ENCODE measurements around the gene ENG.
"Not testable (repeated sequence)": the region's sequence is repeated elsewhere in the genome, so short reads cannot be mapped to it uniquely, and the experiment has no call there.

The ENG gene

GRCh38 chr9:127854184-127854806 lies at the start of gene ENG:
TSS of gene ENG (minus strand) at chr9:127854658. CDS start at chr9:127854355, 303 bp downstream.
- DNase-seq (ENCODE audit: low read depth in 2 of 2): peak in 1 of 2 experiments; percentile 18

- DNase-seq (ENCODE audit: low read depth in 2 of 2): no peak
These were observed 49.4 kb upstream of the ENG start for GRCh38 chr9:127903557-127904475.

- DNase-seq (ENCODE audit: low read depth in 2 of 2): peak in 1 of 2 experiments; percentile 51
These were observed 44.9 kb upstream of the ENG start, which contains the start of gene ST6GALNAC6 for GRCh38 chr9:127899128-127899943. TSS of gene ST6GALNAC6 (minus strand) at chr9:127899603. CDS start at chr9:127897981, 1,622 bp downstream.

- peak; percentile 74 to 79 for DNase-seq (ENCODE audit: low read depth in 2 of 2)
These were observed 44.1 kb upstream of the ENG start for GRCh38 chr9:127898433-127899127.

GRCh38 chr9:127897193-127897692 lies 42.8 kb upstream of the ENG start:
- DNase-seq (ENCODE audit: low read depth in 2 of 2): peak in 1 of 2 experiments; percentile 44

DNA sequence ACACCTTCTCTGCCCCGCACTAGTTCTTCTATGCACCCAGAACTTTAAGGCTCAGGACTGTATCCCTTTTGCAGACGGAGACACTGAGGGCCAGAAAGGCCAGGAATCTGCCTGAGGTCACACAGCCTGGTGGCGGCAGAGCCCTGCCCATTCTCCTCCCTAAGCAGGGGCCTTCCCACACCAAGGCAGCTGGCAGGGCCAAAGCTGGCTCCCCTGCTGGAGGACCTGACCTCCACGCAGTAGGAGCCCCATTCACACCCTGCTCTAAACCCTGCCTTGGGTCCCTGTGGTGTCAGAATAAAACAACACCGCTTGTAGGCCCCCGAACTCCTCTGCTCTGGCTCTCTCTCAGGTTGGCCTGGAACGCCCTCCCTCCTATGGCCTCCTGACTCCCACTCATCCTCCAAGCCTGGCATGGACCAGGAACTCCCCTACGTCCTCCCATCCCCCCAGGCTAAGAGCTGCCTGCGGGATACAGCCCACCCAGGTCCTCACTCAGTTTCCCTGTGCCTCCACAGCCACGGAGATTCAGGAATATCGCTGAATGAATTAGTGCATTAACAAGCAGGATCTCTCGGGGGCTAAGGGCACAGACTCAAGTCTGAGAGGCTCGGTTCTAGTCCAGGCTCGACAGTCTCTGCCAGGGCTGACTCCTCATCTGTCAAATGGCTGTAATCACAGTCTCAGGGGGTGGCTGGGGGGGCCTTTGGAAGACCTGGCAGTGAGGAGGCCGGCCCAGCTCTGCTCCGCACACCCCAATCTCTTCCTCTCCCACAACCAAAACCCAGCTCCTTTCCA lies 42.1 kb upstream of the ENG start:
- no peak for DNase-seq (ENCODE audit: low read depth in 2 of 2)

- no peak for DNase-seq (ENCODE audit: low read depth in 2 of 2)
These were observed 41.4 kb upstream of the ENG start for GRCh38 chr9:127895811-127896210.

DNA sequence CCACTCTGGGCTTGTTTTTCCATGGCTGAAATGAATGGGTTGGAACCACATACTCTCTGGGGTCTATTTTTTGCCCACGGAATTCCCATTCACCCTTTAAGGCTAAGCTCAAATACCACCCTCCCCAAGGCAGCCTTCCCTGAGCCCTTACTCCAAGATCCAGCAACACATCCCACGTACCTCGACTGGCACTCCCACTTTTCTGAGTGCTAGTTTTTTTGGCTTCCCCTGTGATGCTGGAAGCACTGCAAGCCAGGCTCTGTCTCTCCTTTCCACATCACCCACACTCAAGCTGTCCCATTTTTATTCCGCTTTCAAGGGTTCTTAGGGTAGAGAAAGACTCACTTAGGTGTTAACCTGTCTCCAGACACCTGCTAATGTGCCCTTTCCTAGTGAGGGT lies 38.9 kb upstream of the ENG start:
- no peak for DNase-seq (ENCODE audit: low read depth in 2 of 2)

DNA sequence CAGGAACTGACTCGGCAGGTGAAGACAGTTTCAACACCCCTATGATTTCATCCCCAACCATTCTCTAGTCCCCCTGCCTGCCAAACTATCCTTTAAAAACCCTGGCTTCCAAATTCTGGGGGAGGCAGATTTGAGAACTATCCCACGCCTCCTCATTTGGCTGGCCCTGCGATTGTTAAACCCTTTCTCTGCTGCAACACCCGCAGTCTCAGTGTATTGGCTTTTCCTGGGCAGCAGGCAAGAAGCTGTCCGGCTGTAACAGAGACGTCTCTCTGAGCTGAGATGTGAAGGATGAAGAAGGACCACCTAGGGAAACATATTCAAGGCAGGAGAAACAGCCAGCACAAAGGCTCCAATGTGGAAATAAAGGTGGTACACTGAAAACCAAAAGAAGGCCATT lies 38.4 kb upstream of the ENG start:
- no peak for DNase-seq (ENCODE audit: low read depth in 2 of 2)

DNA sequence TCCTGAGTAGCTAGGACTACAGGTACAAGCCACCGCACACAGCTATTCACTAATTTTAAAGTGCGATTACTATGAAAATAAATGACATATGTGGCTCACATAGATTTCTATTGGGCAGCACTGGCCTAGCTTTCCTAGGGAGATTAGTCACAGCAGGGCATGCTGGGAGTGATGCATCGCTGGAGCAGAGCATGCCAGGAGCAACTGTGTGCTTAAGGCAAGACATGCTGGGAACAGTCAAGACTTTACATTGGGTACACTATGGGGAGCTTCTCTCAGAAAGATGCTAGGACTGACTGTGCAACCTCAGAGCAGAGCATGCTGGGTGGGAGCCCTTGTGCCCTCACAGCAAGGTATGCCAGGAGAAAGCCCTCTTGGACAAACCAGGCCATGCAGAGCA lies 35.6 kb upstream of the ENG start:
- no peak for DNase-seq (ENCODE audit: low read depth in 2 of 2)

- DNase-seq (ENCODE audit: low read depth in 2 of 2): no peak
These were observed 33.3 kb upstream of the ENG start for GRCh38 chr9:127887792-127888191.

- DNase-seq (ENCODE audit: low read depth in 2 of 2): no peak
These were observed 32.0 kb upstream of the ENG start for GRCh38 chr9:127886401-127886972.

- no peak for DNase-seq (ENCODE audit: low read depth in 2 of 2)
These were observed 31.2 kb upstream of the ENG start for GRCh38 chr9:127885508-127886281.

GRCh38 chr9:127884976-127885490 lies 30.6 kb upstream of the ENG start:
- DNase-seq (ENCODE audit: low read depth in 2 of 2): no peak

- DNase-seq (ENCODE audit: low read depth in 2 of 2): no peak
These were observed 30.0 kb upstream of the ENG start for GRCh38 chr9:127884427-127884911.

GRCh38 chr9:127883959-127884358 lies 29.5 kb upstream of the ENG start:
- DNase-seq (ENCODE audit: low read depth in 2 of 2): no peak

GRCh38 chr9:127881715-127882114 lies 27.3 kb upstream of the ENG start:
- DNase-seq (ENCODE audit: low read depth in 2 of 2): not testable (repeated sequence)

DNA sequence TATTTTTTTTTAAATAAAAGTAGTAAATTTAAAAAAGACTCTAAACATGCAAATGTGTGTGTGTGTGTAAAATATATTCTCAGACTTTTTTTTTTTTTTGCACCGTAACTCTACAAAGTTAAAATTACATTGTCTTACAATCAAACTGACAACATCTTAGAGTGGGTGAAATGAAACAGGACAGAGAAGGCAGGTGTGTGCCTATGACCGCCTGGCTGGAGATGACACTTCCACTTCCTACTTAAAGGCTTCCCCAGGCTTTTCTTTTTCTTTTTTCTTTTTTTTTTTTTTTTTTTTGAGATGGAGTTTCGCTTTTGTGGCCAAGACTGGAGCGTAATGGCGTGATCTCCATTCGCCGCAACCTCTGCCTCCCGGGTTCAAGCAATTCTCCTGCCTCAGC lies 25.7 kb upstream of the ENG start:
- no peak for DNase-seq (ENCODE audit: low read depth in 2 of 2)
